HG03139 (cell line): ENCODE data around the gene MYMX.
"Not testable (repeated sequence)": the region's sequence is repeated elsewhere in the genome, so short reads cannot be mapped to it uniquely, and the experiment has no call there.

Experiments used
- ATAC-seq: cut with Tn5 transposase; IDR thresholded peaks from one replicate; pipeline ENCODE4 v1.9.1; 2021; ENCODE audit not compliant: unreplicated experiment

The MYMX gene

DNA sequence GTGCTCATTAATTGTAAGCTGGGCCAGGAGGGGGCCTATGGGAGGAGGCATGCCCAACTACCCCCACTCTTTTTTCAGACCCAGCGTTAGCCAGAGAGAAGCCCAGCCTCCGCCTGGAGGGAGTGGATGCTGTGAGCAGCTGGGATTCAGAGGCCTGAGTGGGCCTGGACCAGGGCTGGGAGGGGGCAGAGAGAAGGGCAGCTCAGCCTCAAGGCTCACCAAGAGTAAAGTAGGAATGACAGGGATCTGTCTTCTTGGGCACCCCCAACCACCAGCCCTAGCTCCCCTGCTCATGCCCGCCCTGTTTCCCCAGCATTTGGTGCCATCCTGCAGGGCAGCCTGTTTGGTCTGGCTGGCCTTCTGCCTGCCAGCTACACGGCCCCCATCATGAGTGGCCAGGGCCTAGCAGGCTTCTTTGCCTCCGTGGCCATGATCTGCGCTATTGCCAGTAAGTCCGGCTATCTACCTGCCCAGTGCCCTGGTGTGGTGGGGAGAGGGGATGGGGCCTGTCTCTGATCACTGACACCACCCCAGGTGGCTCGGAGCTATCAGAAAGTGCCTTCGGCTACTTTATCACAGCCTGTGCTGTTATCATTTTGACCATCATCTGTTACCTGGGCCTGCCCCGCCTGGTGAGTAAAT, 13.4 kb downstream of the MYMX start:
- no peak for ATAC-seq

DNA sequence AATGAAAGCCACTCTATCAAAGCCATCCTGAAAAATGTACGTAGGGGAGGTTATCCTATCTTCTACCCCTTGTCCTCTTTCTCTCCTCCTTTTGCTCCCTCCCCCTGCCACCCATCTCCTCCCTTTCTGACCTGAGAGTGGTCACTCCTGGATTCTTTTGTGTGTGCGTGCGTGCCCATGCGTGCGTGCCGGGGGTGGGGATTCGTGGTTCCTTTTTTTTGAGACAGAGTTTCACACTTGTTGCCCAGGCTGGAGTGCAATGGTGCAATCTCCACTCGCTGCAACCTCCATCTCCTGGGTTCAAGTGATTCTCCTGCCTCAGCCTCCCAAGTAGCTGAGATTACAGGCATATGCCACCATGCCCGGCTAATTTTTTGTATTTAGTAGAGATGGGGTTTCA, 14.7 kb downstream of the MYMX start:
- ATAC-seq = not testable (repeated sequence)

DNA sequence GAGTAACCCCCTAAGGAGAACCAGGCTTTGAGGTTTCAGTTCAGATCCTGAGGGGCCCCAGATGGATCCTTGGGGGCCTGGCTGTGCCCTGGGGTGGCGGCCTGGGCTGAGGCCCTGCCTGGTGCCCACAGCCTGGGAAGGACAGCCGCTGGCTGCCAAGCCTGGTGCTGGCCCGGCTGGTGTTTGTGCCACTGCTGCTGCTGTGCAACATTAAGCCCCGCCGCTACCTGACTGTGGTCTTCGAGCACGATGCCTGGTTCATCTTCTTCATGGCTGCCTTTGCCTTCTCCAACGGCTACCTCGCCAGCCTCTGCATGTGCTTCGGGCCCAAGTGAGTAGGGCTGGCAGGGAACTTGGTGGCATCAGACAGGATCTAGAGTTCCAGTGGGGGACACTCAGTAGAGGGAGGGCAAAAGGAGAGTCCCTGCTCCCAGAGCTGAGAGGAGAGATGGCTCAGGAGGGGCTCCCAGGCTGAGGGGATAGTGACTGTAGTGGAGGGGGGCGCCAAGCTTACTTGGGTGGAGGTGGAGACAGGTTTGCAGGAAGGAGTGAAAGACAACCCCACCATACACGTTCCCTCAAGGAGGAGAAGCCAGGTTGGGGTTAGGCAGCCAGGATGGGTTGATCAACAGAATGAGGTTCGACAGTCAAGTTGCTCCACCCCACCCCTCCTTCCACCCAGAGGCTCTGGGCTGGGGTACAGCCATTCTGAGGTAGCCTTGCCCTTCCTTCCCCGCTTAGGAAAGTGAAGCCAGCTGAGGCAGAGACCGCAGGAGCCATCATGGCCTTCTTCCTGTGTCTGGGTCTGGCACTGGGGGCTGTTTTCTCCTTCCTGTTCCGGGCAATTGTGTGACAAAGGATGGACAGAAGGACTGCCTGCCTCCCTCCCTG, 16.2 kb downstream of the MYMX start:
- no peak for ATAC-seq

DNA sequence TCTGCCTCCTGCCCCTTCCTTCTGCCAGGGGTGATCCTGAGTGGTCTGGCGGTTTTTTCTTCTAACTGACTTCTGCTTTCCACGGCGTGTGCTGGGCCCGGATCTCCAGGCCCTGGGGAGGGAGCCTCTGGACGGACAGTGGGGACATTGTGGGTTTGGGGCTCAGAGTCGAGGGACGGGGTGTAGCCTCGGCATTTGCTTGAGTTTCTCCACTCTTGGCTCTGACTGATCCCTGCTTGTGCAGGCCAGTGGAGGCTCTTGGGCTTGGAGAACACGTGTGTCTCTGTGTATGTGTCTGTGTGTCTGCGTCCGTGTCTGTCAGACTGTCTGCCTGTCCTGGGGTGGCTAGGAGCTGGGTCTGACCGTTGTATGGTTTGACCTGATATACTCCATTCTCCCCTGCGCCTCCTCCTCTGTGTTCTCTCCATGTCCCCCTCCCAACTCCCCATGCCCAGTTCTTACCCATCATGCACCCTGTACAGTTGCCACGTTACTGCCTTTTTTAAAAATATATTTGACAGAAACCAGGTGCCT, 16.9 kb downstream of the MYMX start:
- no peak for ATAC-seq

DNA sequence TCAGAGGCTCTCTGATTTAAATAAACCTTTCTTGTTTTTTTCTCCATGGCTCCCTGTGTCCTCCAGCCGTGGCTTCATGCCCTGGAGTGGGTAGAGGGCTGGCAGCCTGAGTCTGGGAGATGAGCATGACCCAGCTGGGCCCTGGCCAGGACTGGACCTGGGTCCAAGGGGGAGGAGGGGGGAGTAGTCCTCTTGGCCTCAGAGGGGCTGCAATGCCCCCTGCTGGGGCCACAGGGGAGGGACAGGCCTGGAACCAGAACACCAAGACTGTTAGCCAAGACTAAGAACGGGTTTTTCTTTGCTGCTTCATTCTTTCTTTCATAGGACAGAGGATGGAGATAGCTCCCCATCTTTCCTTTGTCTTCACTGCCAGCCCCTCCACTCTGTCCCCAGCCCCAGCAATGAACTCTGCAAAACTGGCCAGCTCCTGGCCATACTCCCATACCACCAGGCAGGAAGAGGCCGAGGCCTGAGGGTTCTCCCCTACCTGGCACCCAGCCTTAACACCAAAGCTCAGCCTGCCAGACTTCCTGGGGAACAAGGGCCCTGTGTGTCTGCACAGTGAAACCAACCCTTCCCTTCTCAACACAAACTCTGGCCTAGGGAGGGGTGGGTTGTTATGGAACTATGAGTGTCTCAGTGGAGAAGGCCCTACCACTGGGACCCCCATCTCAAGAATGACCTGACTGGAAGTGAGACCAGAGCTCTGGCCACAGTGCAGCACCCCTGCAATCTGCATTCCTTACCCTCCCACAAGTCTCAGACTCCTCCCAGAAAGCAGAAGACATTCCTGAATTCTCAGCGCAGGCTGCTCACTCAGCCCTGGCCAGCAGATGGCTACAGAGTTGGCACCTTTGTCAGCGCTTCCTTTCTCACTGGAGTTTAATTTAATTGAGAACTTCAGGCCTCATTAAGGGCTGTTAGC, 17.6 kb downstream of the MYMX start:
- no peak for ATAC-seq

DNA sequence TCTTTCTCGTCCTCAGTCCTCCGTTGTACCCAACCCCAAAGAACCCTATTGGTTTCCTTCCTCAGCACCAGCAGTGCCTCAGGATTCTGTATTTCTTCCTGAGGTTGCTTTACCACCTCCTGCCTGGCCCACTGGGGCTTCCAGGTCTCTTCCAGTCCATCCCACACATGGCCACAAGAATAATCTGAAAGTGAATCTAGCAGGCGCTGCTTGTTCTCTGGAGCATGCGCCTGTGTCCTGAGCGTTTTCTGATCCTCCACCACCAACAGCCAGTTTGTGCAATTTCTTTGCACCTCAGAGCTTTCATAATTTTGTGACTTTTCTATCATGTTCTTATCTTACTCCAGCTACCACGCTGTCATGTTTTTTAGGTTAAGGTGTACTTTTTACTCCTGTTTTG, 18.5 kb downstream of the MYMX start:
- no peak for ATAC-seq

DNA sequence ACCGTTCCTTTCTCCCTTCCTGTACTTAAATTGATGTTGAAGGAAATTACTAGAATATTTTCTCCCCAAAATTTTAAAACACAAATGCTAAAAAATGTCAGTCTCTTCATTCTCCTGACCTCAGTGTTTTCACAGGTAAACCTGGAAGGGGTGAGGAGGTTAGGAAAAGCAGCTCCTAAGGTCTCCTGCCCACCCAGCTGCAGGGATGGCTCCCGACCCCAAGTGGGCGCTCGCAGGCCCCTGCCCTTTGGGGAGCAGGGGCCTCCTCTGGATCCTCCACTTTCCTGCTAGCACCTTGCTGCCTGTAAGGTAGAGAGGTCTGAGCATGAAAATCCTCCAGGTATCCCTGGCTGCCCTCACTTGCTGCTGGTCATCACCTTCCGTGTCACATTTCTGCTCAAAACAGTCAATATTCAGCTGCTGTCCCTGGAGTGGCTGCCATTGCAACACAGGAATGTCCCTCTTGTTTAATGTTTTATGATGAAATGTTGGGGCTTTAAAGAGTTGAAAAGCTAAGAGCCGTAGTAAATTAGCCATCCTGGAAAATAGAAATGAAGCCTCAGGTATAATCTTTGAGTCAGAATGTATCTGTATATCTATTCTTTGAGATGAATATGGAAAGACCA, 19.3 kb downstream of the MYMX start:
- no peak for ATAC-seq

DNA sequence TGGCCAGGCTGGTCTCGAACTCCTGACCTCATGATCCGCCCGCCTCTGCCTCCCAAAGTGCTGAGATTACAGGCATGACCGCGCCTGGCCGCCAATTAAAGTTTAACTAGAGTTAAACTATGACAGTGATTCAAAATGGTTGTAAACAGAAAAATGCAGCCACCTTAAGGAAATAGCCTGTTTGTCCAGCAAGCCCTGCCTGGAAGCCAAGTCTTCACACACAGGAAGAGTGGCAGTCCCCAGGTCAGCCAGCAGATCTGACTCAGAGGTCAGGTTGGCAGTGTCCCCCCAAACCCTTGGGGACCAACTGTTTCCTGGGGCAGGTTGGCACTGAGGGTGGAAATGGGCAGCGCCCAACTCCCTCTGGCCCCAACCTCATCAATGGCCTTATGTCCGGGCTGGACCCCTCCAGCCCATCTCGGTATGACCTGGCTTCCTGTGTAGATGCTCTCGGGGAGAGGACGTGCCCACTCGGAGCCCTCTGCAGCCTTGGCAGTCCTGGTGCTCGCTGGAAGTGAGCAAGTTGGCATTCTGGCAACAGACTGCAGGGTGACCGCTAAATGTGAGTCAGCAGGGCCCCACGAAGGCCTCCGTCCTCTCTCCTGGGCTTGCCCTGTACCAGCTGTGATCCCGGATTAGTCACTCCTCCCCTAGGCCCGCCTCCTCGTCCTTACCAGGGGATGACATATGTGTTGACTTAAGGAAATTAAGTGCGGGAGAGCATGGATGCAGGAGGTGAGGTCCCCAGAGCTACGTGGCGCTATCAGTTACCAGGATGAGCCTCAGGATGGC, 20.5 kb downstream of the MYMX start:
- ATAC-seq = peak; percentile 45

DNA sequence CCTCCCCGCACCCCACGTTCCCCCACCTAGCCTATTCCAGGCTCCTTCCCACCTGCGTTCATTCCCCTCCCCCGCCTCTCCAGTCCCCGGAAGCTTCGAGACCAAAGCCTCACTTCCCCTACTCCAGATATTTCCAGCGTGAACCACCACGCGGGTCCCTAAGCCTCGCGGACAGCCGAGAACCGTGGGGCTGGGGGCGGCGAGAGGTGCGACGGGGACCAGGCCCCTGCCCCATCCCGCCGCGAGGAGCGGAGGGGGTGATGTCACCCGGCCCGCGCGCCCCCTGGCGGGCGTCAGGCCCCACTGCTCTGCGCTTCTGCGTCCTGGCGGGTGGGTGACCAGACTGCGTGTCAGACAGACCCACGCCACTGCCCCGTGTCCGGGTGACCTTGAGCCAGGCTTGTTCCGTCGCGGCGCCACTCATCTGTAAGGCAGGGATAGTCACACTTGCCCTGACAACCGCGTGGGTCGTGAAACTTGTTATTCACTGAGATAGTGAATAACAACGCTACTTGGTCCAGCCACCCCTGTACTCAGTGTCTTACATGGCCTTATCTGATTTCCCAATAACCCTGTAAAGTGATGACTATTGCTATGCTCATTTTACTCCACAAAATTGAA, 21.2 kb downstream of the MYMX start:
- peak; percentile 86 for ATAC-seq

DNA sequence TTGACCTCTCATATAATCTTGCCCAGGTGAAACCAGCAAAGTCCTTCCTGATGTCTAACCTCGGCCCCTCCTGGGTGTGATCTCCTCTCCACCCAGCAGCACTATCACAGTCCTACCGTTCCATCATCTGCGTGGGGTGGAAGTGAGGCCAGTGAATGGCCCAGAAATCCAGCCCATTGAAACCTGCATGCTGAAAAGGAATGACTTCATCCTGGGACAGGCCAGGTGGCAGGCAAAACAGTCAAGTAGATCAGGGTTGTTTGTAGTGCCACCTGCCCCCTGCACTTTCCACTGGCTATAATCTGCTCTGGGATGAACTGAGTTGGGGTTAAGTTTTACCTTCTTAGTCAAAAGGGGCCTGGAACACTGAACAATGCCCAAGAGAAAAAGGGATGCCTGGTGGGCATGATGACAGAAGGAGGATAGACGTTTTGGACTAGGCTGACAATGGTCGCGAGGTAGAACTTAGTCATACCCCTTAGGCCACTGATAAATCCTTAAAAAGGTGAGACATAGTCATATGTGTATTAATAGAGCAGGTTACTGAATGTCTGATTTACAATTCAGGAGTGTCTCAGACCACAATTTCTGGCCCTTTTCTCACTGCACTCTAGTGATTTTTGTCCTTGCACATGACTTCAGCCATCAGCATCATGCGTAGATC, 22.1 kb downstream of the MYMX start:
- ATAC-seq = no peak

DNA sequence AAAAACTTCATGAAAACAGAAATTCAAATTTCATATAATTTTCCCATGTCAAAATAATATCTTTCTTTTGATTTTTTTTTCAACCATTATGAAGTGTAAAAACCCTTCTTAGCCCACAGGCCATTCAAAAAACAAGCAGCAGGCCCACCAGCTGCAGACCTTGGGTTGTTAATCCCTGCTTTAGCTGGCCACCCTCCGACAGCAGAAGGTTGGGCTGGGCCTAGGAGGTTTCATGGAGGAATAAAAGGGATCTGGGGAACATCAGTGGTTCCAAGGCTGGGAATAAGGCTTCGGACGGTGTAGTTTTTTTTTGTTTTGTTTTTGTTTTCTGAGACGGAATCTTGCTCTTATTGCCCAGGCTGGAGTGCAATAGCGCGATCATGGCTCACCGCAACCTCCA, 26.6 kb downstream of the MYMX start:
- no peak for ATAC-seq

DNA sequence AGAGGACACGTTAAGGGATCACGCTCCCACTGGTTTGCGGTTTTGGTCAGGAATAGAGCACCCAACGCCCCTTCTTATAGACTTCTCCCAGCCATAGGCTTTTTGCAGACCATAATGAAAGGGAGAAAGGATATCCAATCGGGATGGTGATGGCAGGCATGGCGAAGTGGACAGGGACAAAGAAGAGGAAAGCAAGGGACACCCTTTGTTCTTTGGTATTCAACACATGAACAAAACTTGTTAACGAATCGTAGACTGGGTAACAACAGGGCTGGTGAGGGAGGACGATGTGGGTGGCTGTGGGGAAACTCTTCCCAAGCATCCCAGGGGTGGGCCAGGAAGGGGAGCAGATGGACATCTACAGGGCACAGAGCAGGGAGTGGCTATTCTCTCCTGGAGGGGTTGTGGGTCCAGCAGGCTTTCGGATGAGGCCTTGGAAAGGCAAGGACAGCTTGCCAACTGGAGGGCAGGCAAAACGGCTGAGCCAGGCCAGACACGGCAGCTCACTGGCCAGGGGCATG, 28.7 kb downstream of the MYMX start:
- ATAC-seq = no peak

DNA sequence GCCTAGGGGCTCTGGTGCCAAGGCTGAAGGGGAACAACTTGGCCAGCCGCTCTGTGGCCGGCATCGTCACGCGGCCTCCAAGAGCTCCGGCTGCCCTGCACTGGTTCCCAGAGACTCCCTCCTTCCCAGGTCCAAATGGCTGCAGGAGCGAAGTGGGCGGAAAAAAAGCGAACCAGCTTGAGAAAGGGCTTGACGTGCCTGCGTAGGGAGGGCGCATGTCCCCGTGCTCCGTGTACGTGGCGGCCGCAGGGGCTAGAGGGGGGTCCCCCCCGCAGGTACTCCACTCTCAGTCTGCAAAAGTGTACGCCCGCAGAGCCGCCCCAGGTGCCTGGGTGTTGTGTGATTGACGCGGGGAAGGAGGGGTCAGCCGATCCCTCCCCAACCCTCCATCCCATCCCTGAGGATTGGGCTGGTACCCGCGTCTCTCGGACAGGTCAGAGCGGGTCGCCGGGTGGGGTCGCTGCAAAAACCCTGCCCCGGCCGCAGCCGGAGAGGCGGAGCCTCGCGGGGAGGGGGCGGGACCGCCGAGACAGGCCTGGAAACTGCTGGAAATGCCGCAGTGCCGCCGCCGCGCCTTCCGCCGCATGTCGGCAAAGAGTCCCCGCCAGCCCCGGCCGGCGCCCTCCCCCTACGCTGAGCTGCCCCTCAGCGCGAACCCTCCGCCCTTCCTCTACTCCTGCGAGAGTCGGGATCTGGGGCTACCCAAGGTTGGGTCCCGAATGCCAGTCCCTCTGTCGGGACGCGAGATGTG, 29.4 kb downstream of the MYMX start:
- peak; percentile 36 for ATAC-seq

DNA sequence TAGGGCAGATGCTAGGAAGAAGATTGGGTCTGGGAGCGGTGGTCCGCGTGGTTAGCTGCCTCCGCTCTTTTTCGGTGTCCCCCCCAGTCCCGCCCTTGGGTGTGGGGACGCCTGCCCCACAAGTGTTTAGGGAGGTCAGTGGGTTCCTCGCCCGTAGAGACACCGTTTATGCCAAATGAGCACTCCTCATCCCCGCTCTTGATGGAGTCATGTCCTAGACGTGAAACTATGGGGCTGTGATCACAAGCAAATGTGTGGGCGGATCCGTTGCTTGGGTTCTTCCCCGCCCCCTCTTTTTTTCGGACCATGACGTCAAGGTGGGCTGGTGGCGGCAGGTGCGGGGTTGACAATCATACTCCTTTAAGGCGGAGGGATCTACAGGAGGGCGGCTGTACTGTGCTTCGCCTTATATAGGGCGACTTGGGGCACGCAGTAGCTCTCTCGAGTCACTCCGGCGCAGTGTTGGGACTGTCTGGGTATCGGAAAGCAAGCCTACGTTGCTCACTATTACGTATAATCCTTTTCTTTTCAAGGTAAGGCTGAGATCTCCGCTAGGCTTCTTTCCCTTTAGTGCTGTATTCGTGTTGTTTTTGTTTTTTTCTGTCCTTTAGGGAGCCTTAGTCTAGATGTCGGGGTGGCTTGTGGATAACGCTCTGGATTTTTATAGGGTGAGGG, 30.1 kb downstream of the MYMX start, which contains the start of gene HSP90AB1:
Gene HSP90AB1, plus strand, starts transcription at position 439 of the 675 bp plus-strand sequence. CDS start 1,529 bp downstream, outside the sequence.
- ATAC-seq = peak; percentile 60

DNA sequence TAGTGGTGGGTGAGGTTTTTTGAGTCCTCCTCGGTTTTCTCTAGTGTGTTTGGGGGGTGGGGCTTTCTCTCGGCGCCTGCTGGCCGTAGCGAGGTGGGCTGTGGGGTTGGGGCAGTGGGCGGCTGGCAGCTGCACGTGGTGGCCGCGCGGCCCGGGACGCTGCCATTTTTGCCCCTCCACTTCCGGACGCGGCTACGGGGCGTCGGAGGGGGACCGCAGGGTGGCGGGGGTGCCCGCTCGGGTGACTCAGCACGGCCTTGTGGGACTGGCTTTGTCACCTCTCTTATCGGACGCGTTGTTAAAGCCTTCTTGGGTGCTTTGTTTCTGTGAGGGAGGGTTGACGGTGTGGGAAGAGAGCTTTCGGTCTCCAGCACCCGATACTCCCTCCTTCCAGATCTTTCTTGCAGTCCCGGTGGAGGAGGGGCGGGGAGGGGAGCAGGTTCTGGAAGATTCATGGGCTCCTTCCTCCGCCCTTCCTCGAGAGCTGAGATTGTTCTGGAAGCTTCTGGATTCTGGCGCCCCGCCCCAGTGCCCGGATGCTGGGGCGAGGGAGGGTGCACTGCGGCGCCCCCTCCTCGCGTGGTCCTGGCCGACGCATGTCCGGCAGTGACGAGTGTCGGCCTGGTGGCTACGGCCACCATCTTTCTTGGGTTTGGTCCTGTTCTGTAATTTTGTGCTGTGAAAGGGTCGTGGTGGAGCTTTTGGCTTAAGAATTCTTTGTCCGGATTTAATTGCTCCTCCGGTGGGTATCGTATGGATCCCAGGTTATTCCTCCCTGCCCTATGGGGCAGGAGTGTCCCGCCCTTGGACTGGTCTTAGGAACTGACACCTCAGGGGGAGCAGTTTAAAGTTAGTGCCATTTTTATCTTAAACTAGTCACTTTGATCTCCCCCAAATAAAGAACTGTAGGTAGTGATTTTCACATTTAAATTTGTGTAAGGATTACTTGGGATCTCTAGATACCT, 30.9 kb downstream of the MYMX start:
- peak; percentile 31 for ATAC-seq

DNA sequence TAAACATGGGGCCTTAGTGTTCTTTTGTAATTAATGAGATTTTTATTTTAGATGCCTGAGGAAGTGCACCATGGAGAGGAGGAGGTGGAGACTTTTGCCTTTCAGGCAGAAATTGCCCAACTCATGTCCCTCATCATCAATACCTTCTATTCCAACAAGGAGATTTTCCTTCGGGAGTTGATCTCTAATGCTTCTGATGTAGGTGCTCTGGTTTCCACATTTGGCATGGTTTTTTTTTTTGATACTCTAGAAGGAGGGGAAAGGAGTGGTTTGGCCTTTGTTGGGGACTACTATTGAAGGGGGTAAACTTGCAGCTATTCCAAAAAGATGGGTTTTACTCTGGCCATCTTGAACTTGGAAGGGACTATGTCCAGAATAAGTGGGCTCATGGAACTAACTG, 31.9 kb downstream of the MYMX start:
- no peak for ATAC-seq
